Fibroblast of mammary gland (primary cell): Measurements from ENCODE around the gene MLLT1.

ENCODE experiments used
- DNase-seq: peaks from one replicate; pipeline ENCODE4 v3.0.0-alpha.2; 2010; ENCODE audit warnings: low read depth
- H3K4me3 ChIP-seq: 2 replicates; pipeline ENCODE4 v1.5.1; 2011; ENCODE audit warnings: low read depth, mild to moderate bottlenecking, low read length, moderate library complexity; ENCODE audit not compliant: control insufficient read depth
- TF ChIP-seq, protein P1 (sequence below): conservative IDR thresholded peaks from 2 replicates; pipeline ENCODE4 v1.5.1; 2011; ENCODE audit warnings: low read depth, low read length, inconsistent platforms; ENCODE audit not compliant: control insufficient read depth, insufficient read depth

Gene MLLT1

DNA sequence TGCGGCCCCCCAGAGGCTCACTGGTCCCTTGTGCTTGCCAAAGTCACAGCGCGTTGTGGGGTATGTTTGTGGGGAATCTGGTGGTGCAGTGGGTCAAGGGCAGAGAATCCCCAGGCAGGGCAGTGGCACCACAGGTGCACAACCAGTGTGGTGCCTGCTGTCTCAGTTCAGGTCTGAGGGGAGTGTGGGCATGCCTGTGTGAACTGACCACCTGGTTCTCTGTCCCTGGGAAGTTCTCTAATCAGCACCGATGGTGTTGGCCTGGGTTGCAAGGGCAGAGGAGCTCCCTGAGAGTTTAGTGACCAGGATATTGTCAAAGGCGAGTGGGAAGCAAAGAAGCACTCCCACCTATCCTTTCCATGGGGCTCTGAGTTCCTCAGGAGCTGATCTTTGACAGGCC lies 106.6 kb downstream of the MLLT1 start:
- no peak for DNase-seq

DNA sequence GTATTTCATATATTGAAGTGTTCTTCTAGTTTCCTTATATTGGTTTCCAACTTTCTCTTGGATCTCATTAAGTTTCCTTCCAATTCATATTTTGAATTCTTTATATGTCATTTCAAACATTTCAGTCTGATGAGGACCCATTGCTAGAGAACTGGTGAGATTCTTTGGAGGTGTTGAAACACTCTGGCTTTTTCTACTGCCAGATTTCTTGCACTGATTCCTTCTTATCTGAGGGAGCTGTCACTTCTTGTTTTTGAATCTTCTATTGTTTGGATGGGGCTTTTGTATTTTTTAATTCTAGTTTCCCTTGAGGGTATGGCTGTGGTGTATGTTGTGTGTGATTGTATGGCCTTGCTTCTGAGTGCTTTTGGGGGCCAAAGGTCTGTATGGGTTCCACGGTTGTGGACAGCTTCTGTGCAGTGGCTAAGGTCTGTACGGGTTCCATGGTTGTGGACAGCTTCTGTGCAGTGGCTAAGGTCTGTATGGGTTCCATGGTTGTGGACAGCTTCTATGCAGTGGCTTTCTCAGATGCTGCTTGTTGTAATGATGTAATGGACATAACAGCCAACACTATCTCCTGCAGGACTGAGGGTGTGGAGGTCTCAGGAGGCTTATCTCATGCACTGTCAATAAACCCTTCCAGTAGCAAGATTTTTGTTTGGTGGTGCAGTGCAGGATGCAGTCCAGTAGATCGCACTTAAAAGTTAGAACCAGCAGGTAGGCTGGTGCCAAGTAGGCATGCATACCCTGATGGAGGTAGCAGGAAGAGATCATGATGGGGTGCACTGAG lies 107.5 kb downstream of the MLLT1 start:
- no peak for DNase-seq
- H3K4me3 ChIP-seq, result no peak overlapping the region
- TF ChIP-seq, protein P1, sequence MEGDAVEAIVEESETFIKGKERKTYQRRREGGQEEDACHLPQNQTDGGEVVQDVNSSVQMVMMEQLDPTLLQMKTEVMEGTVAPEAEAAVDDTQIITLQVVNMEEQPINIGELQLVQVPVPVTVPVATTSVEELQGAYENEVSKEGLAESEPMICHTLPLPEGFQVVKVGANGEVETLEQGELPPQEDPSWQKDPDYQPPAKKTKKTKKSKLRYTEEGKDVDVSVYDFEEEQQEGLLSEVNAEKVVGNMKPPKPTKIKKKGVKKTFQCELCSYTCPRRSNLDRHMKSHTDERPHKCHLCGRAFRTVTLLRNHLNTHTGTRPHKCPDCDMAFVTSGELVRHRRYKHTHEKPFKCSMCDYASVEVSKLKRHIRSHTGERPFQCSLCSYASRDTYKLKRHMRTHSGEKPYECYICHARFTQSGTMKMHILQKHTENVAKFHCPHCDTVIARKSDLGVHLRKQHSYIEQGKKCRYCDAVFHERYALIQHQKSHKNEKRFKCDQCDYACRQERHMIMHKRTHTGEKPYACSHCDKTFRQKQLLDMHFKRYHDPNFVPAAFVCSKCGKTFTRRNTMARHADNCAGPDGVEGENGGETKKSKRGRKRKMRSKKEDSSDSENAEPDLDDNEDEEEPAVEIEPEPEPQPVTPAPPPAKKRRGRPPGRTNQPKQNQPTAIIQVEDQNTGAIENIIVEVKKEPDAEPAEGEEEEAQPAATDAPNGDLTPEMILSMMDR, result no peak

More for the DNA sequence above, 106.6 kb downstream of the MLLT1 start:
- H3K4me3 ChIP-seq, result no peak overlapping the region
- TF ChIP-seq, protein P1, result no peak

DNA sequence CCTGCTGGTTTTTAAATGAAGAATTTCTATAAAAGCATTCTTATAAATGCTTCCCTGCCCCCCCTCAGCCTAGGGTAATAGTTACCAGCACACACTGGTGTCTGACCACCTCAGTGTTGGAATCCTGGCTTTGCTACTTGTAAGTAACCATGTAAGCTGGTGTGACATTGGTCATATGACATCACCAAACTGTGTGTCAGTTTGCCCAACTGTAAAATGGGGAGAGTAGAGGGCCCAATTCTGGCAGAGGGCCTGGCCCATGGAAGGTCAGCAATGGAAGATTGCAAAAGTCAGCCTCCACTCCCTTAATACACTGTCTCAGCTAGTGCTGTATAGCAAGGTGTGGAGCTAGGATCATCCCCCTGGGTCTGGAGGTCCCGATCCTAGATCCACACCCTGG lies 112.7 kb downstream of the MLLT1 start:
- H3K4me3 ChIP-seq, result no peak overlapping the region
- TF ChIP-seq, protein P1, result no peak
- no peak for DNase-seq

DNA sequence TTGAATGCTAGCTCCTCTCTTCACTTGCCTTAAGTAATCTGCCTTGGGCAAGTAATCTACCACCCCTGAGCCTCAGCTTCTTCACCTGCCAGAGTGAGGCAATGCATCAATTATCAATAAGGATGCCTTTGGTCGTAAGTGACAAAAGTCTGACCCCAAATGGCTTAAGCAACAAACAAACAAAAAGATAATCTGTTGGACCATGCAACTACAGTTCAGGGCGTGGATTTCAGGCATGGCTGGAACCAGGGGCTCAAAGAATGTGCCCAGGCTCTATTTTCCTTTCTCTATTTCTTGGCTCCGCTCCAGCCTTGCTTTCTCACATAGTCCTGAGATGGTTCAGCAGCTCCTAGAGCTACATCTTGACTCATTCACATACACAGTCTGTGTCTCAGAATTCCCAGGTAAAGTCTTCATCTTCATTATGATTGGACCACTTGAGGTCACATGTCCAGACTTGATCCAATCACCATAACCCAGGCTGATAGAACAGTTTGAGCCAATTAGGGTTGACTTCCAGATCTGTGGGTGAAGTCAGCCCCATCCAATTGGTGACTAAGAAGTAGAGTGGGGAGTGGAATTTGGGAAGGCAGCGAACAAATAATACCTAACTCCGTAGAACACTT lies 114.8 kb downstream of the MLLT1 start:
- TF ChIP-seq, protein P1, result no peak
- no peak overlapping the region for H3K4me3 ChIP-seq
- peak; percentile 6 for DNase-seq

DNA sequence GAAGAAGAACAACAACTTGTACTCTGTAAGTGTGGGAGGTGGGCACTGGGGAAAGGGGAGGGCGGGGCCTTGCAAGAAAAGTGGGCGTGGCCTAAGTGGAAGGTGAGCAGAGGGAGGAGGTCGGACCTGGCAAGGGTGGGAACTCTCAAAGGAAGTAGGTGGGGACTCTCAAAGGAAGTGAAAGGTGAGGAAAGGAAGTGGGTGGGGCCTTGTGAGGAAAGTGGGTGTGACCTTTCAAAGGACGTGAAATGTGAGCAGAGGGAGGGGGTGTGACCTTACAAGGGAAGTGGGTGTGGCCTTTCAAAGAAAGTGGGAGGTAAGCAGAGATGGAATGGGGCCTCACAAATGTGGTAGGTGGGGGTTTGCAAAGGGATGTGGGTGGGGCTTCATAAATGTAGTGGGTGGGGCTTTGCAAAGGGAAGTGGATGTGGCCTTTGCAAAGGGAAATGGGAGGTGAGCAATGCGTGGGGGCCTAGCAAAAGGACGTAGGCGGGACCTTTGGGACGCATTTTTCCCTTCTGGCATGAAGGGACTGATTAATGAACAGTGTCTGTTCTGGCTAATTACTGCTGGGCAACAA lies 118.4 kb downstream of the MLLT1 start:
- H3K4me3 ChIP-seq, result no peak overlapping the region
- peak; percentile 6 for DNase-seq
- TF ChIP-seq, protein P1, result no peak
